NCI-H524 treated with DMSO at 0.1 percent for 48 hours (cell line): Measurements from ENCODE around the gene PSMA7.
"Not testable (repeated sequence)": the region's sequence is repeated elsewhere in the genome, so short reads cannot be mapped to it uniquely, and the experiment has no call there.

ENCODE experiments used
- DNase-seq: peaks from one replicate; lab custom pipeline; 2025; lab: John Stamatoyannopoulos, UW

Gene PSMA7

GRCh38 chr20:62155428-62156253 is 12.4 kb upstream of the PSMA7 start:
- DNase-seq: no peak

- DNase-seq: no peak
Measured at GRCh38 chr20:62151835-62152364, 8.7 kb upstream of the PSMA7 start.

- no peak for DNase-seq
Measured at GRCh38 chr20:62151225-62151624, 8.0 kb upstream of the PSMA7 start.

- no peak for DNase-seq
Measured at GRCh38 chr20:62150310-62150575, 7.0 kb upstream of the PSMA7 start.

GRCh38 chr20:62149532-62150309 is 6.5 kb upstream of the PSMA7 start:
- DNase-seq: no peak

GRCh38 chr20:62148908-62149314 is 5.7 kb upstream of the PSMA7 start:
- DNase-seq: no peak

- not testable (repeated sequence) for DNase-seq
Measured at GRCh38 chr20:62148383-62148782, 5.2 kb upstream of the PSMA7 start.

GRCh38 chr20:62147528-62147927 is 4.3 kb upstream of the PSMA7 start:
- DNase-seq: no peak

GRCh38 chr20:62147125-62147524 is 3.9 kb upstream of the PSMA7 start:
- DNase-seq: no peak

GRCh38 chr20:62146019-62146755 is 3.0 kb upstream of the PSMA7 start:
- DNase-seq: no peak

GRCh38 chr20:62145688-62146018 is 2.5 kb upstream of the PSMA7 start:
- DNase-seq: no peak

GRCh38 chr20:62143957-62144825 is 997 bp upstream of the PSMA7 start:
- DNase-seq: no peak

- DNase-seq: no peak
Measured at GRCh38 chr20:62142252-62143080, 728 bp downstream of the PSMA7 start.

- DNase-seq: no peak
Measured at GRCh38 chr20:62141397-62142251, 1.6 kb downstream of the PSMA7 start.

- DNase-seq: no peak
Measured at GRCh38 chr20:62141043-62141396, 2.2 kb downstream of the PSMA7 start.

- DNase-seq: no peak
Measured at GRCh38 chr20:62139636-62140035, 3.6 kb downstream of the PSMA7 start.

GRCh38 chr20:62138912-62139311 is 4.3 kb downstream of the PSMA7 start:
- no peak for DNase-seq

- no peak for DNase-seq
Measured at GRCh38 chr20:62138204-62138543, 5.0 kb downstream of the PSMA7 start.

- no peak for DNase-seq
Measured at GRCh38 chr20:62137478-62138203, 5.6 kb downstream of the PSMA7 start.

- no peak for DNase-seq
Measured at GRCh38 chr20:62137092-62137384, 6.2 kb downstream of the PSMA7 start.
